ENCODE data around the gene ZBTB44.
"Not testable (repeated sequence)": the region's sequence is repeated elsewhere in the genome, so short reads cannot be mapped to it uniquely, and the experiment has no call there.

ZBTB44 gene

DNA sequence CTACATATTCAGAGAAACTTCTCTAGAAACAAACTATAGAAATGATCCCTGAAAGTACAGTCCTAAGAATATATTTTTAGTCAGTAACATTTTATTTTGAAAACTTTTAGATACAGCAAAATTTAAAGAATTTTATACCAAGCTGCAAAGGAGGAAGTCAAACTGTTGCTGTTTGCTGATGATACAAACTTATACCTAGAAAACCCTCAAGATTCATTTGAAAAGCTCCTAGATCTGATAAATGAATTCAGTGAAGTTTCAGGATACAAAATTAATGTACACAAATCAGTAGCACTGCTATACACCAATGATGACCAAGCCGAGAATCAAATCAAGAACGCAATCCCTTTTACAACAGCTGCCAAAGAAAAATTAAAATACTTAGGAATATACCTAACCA lies 10.1 kb downstream of the ZBTB44 start:
- no peaks in the 10 kb centered on the region for H3K27me3 ChIP-seq (ENCODE audit: control insufficient read depth, insufficient read depth, low read length)
- H3K4me1 ChIP-seq (ENCODE audit: control insufficient read depth, insufficient read depth, low read length): peaks cover 5% of the 10 kb centered on the region
- no peak overlapping the region for H3K4me3 ChIP-seq (ENCODE audit: low read length)
- no peaks in the 10 kb centered on the region for H3K36me3 ChIP-seq (ENCODE audit: control insufficient read depth, insufficient read depth, low read length)
- no peak overlapping the region for H3K9ac ChIP-seq (ENCODE audit: low read length)
- no peaks in the 10 kb centered on the region for H3K9me3 ChIP-seq (ENCODE audit: control insufficient read depth, low read length)

DNA sequence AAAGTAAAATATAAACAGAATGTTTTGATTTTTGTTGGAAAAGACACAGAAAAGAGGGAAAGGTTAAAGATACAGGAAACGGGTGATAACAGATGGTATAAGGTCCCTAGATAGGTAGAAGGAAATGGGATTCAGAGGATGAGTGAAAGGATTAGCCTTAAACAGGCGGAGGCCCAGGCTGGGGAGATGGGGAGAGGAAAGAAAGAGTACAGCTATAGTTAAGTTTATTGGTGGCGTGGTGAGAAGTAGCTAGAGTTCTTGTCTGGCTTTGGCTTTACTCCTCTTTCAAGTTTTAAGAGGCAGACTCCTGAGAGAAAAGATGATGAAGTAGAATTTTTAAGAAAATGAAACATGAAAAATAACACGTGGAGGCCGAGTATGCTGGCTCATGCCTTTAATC lies 13.7 kb downstream of the ZBTB44 start:
- no peaks in the 10 kb centered on the region for H3K4me1 ChIP-seq (ENCODE audit: control insufficient read depth, insufficient read depth, low read length)
- H3K36me3 ChIP-seq (ENCODE audit: control insufficient read depth, insufficient read depth, low read length): no peaks in the 10 kb centered on the region
- no peaks in the 10 kb centered on the region for H3K27me3 ChIP-seq (ENCODE audit: control insufficient read depth, insufficient read depth, low read length)
- H3K9me3 ChIP-seq (ENCODE audit: control insufficient read depth, low read length): no peaks in the 10 kb centered on the region
- no peak overlapping the region for H3K4me3 ChIP-seq (ENCODE audit: low read length)
- H3K9ac ChIP-seq (ENCODE audit: low read length): no peak overlapping the region

DNA sequence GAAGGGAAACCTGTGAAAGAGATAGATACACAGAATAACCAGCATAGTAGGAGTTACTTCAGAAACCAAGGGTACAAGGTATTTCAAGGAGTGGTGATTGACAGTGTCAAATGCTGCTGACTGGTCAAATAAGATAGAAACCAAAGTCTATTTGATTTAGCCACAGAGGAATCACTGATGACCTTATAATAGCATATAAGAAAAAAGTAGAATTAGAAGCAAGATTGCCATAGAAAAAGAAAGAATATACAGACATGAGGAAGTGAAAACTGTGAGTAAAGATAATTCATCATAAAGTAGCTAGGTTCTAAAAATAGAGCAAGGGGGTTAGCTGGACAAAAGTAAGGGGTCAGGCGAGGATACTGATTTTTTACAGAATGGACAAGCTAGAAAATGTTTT lies 14.2 kb downstream of the ZBTB44 start:
- H3K4me1 ChIP-seq (ENCODE audit: control insufficient read depth, insufficient read depth, low read length): no peaks in the 10 kb centered on the region
- H3K9me3 ChIP-seq (ENCODE audit: control insufficient read depth, low read length): no peaks in the 10 kb centered on the region
- H3K4me3 ChIP-seq (ENCODE audit: low read length): no peak overlapping the region
- no peaks in the 10 kb centered on the region for H3K36me3 ChIP-seq (ENCODE audit: control insufficient read depth, insufficient read depth, low read length)
- H3K27me3 ChIP-seq (ENCODE audit: control insufficient read depth, insufficient read depth, low read length): no peaks in the 10 kb centered on the region
- no peak overlapping the region for H3K9ac ChIP-seq (ENCODE audit: low read length)

DNA sequence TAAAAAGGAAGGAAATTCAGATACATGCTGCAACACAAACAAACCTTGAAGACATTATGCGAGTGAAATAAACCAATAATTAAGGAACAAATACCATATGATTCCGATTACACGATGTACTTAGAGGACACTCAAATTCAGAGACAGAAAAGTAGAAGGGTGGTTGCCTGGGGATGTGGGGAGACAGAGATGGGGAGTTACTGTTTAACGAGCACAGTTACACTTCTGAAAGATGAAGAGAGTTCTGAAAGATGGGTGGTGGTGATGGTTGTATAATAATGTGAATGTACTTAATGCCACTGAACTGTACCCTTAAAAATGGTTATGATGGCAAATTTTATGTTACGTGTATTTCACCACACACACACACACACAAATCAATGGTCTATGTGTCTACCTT lies 14.7 kb downstream of the ZBTB44 start:
- Histone ChIP-seq H3K9ac (ENCODE audit: low read length) (no peak overlapping the region), H3K4me1 (ENCODE audit: control insufficient read depth, insufficient read depth, low read length) (no peaks in the 10 kb centered on the region), H3K36me3 (ENCODE audit: control insufficient read depth, insufficient read depth, low read length) (no peaks in the 10 kb centered on the region), H3K4me3 (ENCODE audit: low read length) (no peak overlapping the region), H3K9me3 (ENCODE audit: control insufficient read depth, low read length) (no peaks in the 10 kb centered on the region), H3K27me3 (ENCODE audit: control insufficient read depth, insufficient read depth, low read length) (no peaks in the 10 kb centered on the region)

DNA sequence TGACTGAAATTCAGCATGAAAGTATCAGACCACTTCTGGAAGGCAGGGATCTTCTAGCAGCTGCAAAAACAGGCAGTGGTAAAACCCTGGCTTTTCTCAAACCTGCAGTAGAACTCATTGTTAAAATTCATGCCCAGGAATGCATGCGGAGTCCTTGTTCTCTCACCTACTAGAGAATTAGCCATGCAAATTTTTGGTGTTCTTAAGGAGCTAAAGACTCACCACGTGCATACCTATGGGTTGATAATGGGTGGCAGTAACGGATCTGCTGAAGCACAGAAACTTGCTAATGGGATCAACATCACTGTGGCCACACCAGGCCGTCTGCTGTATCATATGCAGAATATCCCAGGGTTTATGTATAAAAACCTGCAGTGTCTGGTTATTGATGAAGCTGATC lies 19.1 kb downstream of the ZBTB44 start:
- H3K4me3 ChIP-seq (ENCODE audit: low read length): no peak overlapping the region
- no peaks in the 10 kb centered on the region for H3K36me3 ChIP-seq (ENCODE audit: control insufficient read depth, insufficient read depth, low read length)

DNA sequence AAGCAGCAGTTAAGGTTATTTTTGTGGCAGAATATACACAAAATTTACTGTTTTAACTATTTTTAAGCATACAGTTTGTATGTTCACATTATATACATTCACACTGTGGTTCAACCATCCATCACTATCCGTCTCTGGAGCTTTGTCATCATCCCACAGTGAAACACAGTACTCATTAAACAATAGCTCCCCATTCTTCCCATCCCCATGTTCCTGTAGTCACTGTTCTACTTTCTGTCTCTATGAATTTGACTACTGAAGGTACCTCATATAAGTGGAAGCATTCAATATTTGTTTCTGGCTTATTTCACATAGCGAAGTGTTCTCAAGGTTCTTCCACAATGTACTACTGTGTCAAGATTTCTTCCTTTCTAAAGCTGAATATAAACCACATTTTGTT lies 32.6 kb downstream of the ZBTB44 start:
- no peaks in the 10 kb centered on the region for H3K27me3 ChIP-seq (ENCODE audit: control insufficient read depth, insufficient read depth, low read length)
- H3K9me3 ChIP-seq (ENCODE audit: control insufficient read depth, low read length): no peaks in the 10 kb centered on the region
- no peaks in the 10 kb centered on the region for H3K4me1 ChIP-seq (ENCODE audit: control insufficient read depth, insufficient read depth, low read length)
- no peaks in the 10 kb centered on the region for H3K36me3 ChIP-seq (ENCODE audit: control insufficient read depth, insufficient read depth, low read length)
- H3K4me3 ChIP-seq (ENCODE audit: low read length): no peak overlapping the region
- H3K9ac ChIP-seq (ENCODE audit: low read length): no peak overlapping the region

More for the DNA sequence above, 19.1 kb downstream of the ZBTB44 start:
- H3K9me3 ChIP-seq (ENCODE audit: control insufficient read depth, low read length): no peaks in the 10 kb centered on the region
- no peaks in the 10 kb centered on the region for H3K4me1 ChIP-seq (ENCODE audit: control insufficient read depth, insufficient read depth, low read length)
- H3K27me3 ChIP-seq (ENCODE audit: control insufficient read depth, insufficient read depth, low read length): no peaks in the 10 kb centered on the region
- no peak overlapping the region for H3K9ac ChIP-seq (ENCODE audit: low read length)

DNA sequence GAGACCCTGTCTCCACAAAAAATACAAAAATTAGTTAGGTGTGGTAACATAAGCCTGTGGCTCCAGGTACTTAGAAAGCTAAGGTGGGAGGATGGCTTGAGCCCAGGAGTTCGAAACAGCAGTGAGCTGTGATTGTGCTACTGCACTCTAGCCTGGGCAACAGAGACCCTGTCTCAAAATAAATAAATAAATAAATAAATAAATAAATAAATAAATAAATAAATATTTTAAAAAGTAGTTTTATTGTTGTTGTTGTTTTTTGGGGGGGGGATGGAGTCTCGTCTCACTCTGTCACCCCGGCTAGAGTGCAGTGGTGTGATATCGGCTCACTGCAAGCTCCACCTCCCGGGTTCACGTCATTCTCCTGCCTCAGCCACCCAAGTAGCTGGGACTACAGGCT lies 33.4 kb downstream of the ZBTB44 start:
- H3K36me3 ChIP-seq (ENCODE audit: control insufficient read depth, insufficient read depth, low read length); H3K27me3 ChIP-seq (ENCODE audit: control insufficient read depth, insufficient read depth, low read length); H3K4me3 ChIP-seq (ENCODE audit: low read length); H3K9ac ChIP-seq (ENCODE audit: low read length); H3K4me1 ChIP-seq (ENCODE audit: control insufficient read depth, insufficient read depth, low read length); H3K9me3 ChIP-seq (ENCODE audit: control insufficient read depth, low read length): not testable (repeated sequence)

DNA sequence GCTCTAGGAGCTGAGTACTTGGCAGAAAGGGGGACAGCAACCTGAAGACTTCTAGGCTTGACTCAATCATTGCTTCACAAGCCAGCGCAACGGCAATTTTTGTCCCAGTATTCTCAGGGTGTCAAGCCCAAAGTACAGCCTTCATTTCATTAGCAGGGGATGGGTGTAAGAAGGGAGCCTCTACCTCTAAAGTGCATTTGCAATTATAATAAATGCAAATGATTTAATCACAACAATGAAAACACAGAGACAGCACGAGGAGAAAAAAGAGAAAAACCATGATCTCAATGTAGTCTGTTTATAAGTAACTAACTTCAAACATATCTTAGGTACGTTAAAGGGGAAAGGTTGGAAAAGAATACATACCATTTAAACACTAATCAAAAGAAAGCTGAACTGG lies 34.7 kb downstream of the ZBTB44 start:
- no peak overlapping the region for H3K4me3 ChIP-seq (ENCODE audit: low read length)

DNA sequence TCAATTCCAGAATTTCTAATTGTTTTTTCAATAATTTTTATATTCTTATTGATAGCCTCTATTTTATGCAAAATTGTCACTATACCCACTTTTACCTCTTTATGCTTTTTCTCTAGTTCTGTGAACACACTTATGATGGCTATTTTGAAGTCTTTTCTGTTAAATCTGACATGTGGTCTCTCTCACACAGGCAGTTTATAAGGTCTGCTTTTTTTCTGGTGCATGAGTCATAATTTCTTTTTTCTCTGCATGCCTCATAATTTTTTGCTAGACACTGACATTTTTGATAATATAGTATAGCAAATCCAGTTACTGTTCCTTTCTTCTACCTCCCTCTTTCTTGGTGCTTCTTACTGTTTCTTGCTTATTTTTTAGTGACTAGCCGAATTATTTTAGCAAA lies 36.0 kb downstream of the ZBTB44 start:
- Histone ChIP-seq H3K36me3 (ENCODE audit: control insufficient read depth, insufficient read depth, low read length) (no peaks in the 10 kb centered on the region), H3K4me3 (ENCODE audit: low read length) (no peak overlapping the region)

More for the DNA sequence above, 34.7 kb downstream of the ZBTB44 start:
- Histone ChIP-seq H3K27me3 (ENCODE audit: control insufficient read depth, insufficient read depth, low read length) (no peaks in the 10 kb centered on the region), H3K36me3 (ENCODE audit: control insufficient read depth, insufficient read depth, low read length) (no peaks in the 10 kb centered on the region), H3K9me3 (ENCODE audit: control insufficient read depth, low read length) (no peaks in the 10 kb centered on the region), H3K4me1 (ENCODE audit: control insufficient read depth, insufficient read depth, low read length) (no peaks in the 10 kb centered on the region), H3K9ac (ENCODE audit: low read length) (no peak overlapping the region)

DNA sequence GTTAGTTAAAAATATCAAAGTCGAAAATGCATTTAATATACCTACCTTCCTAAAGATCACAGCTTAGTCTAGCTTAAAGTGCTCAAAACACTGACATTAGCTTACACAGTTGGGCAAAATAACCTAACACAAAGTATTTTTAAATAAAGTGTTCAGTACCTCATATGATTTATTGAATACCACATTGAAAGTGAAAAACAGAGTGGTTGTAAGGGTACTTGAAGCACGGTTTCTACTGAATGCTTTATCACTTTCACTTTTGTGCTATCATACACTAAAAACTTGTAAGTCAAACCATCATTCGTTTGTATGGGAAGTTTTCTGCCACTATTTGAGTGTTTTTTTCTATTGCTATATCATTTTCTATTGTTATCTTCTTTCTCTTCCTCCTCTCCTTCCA lies 36.6 kb downstream of the ZBTB44 start:
- H3K4me1 ChIP-seq (ENCODE audit: control insufficient read depth, insufficient read depth, low read length): no peaks in the 10 kb centered on the region
- no peaks in the 10 kb centered on the region for H3K36me3 ChIP-seq (ENCODE audit: control insufficient read depth, insufficient read depth, low read length)
- H3K4me3 ChIP-seq (ENCODE audit: low read length): no peak overlapping the region
- no peaks in the 10 kb centered on the region for H3K27me3 ChIP-seq (ENCODE audit: control insufficient read depth, insufficient read depth, low read length)
- H3K9me3 ChIP-seq (ENCODE audit: control insufficient read depth, low read length): no peaks in the 10 kb centered on the region
- no peak overlapping the region for H3K9ac ChIP-seq (ENCODE audit: low read length)

More for the DNA sequence above, 36.0 kb downstream of the ZBTB44 start:
- Histone ChIP-seq H3K4me1 (ENCODE audit: control insufficient read depth, insufficient read depth, low read length) (no peaks in the 10 kb centered on the region), H3K27me3 (ENCODE audit: control insufficient read depth, insufficient read depth, low read length) (no peaks in the 10 kb centered on the region), H3K9me3 (ENCODE audit: control insufficient read depth, low read length) (no peaks in the 10 kb centered on the region), H3K9ac (ENCODE audit: low read length) (no peak overlapping the region)

DNA sequence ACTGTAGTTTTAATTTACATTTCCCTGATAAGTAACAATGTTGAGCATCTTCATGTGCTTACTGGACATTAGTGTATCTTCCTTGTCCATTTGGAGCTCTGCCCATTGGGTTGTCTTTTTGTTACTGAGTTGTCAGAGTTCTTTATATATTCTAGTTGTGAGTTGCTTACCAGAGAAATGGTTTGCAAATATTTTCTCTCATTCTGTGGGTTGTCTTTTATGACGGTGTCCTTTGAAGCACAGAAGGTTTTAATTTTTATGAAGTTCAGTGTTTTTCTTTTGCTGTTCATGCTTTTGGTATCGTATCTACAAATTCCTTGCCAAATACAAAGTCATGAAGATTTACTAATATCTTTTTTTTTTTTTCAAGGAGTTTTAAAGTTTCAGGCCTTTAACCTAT lies 42.4 kb downstream of the ZBTB44 start:
- Histone ChIP-seq H3K9me3 (ENCODE audit: control insufficient read depth, low read length) (no peaks in the 10 kb centered on the region), H3K4me3 (ENCODE audit: low read length) (no peak overlapping the region), H3K27me3 (ENCODE audit: control insufficient read depth, insufficient read depth, low read length) (no peaks in the 10 kb centered on the region), H3K9ac (ENCODE audit: low read length) (no peak overlapping the region), H3K4me1 (ENCODE audit: control insufficient read depth, insufficient read depth, low read length) (no peaks in the 10 kb centered on the region), H3K36me3 (ENCODE audit: control insufficient read depth, insufficient read depth, low read length) (no peaks in the 10 kb centered on the region)

DNA sequence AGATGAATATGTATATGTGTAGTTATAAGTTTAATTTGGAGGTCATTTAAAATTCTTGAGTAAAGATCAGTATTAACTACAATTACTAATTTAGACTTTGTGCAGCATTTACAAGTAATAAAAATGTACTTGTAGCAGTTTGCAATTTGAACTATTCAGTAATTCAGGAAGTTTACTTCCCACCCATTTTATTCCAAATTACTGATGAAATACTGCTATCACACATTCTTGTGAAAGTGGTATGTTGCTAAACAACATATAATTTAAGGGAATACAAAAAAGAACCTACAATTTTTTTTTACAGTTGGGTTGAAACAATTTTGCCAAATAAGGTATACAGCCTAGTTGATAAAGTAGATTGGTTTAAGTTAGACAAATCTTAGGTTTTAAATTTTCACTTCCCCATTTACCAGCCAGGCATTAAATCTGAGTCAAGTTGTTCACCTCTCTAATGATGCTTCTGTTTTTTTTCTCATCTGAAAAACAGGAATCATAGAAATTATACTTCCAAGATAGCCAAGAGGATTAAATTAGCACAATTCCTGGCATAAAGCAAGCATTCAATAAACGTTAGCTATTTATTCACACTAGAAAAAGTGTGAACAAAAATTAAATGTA lies 45.3 kb downstream of the ZBTB44 start:
- no peak overlapping the region for H3K9ac ChIP-seq (ENCODE audit: low read length)
- no peaks in the 10 kb centered on the region for H3K27me3 ChIP-seq (ENCODE audit: control insufficient read depth, insufficient read depth, low read length)
- H3K4me3 ChIP-seq (ENCODE audit: low read length): no peak overlapping the region
- no peaks in the 10 kb centered on the region for H3K4me1 ChIP-seq (ENCODE audit: control insufficient read depth, insufficient read depth, low read length)
- no peaks in the 10 kb centered on the region for H3K9me3 ChIP-seq (ENCODE audit: control insufficient read depth, low read length)
- no peaks in the 10 kb centered on the region for H3K36me3 ChIP-seq (ENCODE audit: control insufficient read depth, insufficient read depth, low read length)

DNA sequence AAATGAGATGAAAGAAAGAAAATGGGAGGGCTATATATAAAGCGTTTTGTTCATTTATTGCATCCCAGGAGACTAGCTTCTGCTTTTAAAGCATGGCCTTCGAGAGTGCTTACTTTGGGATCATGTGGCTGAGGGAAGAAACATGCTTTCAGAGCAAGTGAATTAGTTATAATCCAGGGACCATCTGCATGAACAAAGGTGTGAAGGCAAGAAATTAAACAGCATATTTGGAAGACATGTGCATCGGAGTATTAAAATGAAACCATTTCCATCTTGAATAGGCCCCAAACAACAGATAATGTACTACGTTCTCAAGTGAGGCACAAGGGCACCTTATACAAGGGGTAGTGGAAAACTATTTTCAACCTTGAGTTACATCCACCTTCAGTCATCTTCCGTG lies 51.4 kb downstream of the ZBTB44 start:
- no peaks in the 10 kb centered on the region for H3K36me3 ChIP-seq (ENCODE audit: control insufficient read depth, insufficient read depth, low read length)
- no peaks in the 10 kb centered on the region for H3K27me3 ChIP-seq (ENCODE audit: control insufficient read depth, insufficient read depth, low read length)
- H3K4me1 ChIP-seq (ENCODE audit: control insufficient read depth, insufficient read depth, low read length): no peaks in the 10 kb centered on the region
- H3K9ac ChIP-seq (ENCODE audit: low read length): no peak overlapping the region
- no peaks in the 10 kb centered on the region for H3K9me3 ChIP-seq (ENCODE audit: control insufficient read depth, low read length)
- no peak overlapping the region for H3K4me3 ChIP-seq (ENCODE audit: low read length)

Measured in mucosa of stomach (tissue), 1 donor.